NCI-H82 treated with DMSO at 0.1 percent for 48 hours (cell line): Measurements from ENCODE around the gene GPR157.
"Not testable (repeated sequence)": the region's sequence is repeated elsewhere in the genome, so short reads cannot be mapped to it uniquely, and the experiment has no call there.

Experiments
- DNase-seq: peaks from one replicate; lab custom pipeline; 2025; ENCODE audit not compliant: unreplicated experiment; lab: John Stamatoyannopoulos, UW

The GPR157 gene, protein sequence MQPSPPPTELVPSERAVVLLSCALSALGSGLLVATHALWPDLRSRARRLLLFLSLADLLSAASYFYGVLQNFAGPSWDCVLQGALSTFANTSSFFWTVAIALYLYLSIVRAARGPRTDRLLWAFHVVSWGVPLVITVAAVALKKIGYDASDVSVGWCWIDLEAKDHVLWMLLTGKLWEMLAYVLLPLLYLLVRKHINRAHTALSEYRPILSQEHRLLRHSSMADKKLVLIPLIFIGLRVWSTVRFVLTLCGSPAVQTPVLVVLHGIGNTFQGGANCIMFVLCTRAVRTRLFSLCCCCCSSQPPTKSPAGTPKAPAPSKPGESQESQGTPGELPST

DNA sequence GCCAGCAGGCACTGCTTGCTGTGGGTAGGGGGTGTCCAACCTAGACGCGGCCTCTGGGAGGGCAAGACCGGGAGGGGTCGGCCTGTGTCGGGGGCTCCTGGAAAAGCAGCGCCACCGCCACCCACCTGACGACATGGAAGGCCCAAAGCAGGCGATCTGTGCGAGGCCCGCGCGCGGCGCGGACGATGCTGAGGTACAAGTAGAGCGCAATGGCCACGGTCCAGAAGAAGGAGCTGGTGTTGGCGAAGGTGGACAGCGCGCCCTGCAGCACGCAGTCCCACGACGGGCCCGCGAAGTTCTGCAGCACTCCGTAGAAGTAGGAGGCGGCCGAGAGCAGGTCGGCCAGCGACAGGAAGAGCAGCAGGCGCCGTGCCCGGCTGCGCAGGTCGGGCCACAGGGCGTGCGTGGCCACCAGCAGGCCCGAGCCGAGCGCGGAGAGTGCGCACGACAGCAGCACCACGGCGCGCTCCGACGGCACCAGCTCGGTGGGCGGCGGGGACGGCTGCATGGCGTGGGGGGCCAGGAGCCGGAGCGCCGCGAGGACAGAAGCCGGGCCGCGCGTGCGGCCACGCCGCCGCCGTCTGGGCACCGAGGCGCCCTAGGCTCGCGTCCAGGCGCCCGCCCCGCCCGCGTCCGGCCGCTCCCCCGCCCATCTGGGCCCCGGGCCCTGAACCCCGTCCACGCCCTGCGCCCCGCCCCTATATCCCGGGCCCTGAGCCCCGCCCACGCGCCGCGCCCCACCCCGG lies at the start of gene GPR157:
GPR157 (minus strand) TSS at position 583 of the 746 bp plus-strand sequence; CDS start at position 508, 75 bp downstream.
- DNase-seq, result no peak

DNA sequence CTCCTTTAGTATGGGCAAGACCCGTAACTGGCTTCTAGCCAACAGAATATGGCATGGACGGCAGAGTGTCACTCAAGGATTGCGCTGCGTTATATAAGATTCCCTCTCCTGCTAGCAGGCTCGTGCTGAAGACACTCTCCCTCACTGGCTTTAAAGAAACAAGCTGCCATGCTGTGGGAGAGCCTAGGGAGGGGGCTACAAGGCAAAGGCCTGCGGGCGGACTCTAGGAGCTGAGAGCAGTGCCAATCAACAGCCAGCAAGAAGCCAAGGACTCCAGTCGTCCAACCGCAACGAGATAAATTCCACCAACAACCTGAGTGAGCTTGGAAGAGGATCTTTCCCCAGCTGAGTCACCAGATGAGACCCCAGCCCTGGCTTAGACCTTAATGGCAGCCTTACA lies 45.9 kb upstream of the GPR157 start:
- no peak for DNase-seq

DNA sequence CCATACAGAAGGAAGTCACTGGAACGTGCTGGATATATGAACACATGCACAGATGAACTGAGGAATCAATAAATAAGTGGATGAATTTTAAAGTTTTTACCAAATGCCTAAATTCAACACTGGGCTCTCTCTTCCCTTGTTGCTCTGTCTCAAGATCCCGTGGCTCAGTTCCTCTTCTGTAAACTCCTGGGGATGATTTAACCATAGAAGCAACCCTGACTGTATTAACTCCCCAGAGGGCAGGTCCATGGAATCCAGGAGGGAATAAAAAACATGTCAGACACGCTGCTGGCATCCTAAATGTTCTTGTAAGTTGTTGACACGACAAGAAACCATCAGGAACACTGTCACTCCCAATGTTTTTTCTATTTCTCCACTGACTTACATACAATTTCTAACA lies 45.3 kb upstream of the GPR157 start:
- DNase-seq, result no peak

DNA sequence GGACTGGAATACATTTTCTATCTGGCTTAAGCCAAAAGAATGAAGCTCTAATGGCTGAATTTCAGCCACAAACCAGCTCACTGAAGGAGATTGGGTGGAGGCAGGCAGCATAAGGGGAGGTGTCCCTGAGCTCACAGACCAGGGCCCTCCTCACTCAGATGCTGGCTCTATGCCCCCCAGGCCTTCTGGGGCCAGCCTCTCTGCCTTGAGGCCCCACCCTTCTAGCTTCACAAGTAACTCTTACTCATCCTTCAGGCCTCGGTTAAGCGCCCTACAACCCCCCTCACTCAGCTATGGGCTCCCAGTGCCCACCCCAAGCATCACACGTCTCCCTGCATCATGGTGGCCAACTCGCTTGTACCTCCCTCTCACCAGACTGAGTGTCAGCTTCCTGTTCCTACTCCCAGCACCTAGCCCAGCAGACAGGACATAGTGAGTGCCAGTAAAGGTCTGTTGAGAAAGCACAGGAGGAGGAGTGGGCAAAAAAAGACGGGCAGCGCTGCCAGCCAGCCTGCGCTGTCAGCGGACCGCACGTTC lies 40.8 kb upstream of the GPR157 start:
- DNase-seq, result no peak

DNA sequence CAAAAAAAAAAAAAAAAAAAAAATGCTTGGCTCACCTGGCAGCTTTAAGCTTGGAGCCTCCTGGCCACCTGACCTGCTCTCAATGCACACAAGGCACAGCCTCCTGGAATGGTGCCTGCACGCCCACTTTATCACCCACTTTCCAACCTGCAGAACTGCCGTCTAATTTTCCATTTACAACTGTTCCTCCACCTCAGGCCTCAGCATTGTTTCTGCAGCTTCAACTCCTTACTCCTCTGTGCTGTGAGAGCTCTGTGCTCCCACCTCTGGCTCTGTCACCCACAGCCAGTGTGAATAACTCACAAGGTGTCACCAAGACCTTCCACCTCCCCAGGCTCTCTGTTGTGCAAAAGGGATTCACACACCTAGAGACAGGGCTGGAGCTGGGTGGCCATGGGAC lies 38.7 kb upstream of the GPR157 start:
- DNase-seq, result no peak

DNA sequence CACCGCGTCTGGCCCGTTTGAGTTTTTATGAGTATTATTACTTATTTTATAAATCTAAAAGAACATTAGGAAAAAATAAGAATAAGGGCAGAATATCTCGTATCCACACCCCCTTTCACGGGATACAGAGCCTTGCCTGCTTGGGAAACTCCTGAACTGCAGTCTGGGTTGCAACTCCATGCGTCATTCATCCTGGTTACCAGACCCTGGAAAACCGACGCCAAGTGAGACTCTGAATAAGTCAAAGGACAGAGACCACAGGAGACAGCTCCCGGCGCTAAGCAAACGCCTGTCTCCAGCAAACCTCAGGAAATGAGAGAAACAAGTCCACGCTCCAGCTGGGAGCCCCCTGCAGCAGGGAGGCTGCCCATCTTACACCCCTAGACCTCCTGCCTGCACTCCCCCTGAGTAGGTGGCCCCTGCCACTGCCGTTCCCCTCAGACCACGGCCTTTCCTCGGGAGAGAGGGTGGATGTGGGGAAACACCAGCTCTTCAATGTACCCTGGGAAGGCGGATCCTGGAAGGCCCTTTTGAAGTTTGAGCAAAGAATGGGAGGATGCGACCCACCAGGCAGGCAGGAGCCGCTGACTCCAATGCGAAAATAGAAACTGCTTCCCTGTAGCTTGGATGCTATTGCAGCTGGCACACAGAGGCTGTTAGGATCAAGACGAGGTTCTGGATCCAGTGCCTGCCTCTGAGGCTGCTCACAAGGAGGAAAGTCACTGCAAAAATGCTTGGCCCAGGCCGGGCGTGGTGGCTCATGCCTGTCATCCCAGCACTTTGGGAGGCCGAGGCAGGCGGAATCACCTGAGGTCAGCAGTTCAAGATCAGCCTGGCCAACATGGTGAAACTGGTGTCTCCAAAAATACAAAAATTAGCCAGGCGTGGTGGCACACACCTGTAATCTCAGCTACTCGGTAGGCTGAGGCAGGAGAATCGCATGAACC lies 37.7 kb upstream of the GPR157 start:
- no peak for DNase-seq

DNA sequence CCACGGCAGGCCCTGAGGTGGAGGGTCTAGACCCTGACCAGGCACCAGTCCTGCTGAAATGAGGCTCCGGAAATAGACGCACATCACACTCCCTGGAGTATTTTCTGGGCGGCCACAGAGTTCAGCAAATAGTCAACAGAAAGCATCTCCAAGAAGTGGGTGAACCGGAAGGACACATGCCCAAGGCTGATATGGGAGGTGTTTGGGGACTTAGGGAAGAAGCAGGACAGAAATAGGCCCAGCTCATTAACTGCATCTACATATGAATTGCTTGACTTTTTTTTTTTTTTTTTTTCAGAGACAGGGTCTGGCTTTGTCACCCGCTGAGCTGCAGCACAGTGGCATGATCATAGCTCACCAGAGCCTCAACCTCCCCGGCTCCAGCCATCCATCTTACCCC lies 36.5 kb upstream of the GPR157 start:
- no peak for DNase-seq

DNA sequence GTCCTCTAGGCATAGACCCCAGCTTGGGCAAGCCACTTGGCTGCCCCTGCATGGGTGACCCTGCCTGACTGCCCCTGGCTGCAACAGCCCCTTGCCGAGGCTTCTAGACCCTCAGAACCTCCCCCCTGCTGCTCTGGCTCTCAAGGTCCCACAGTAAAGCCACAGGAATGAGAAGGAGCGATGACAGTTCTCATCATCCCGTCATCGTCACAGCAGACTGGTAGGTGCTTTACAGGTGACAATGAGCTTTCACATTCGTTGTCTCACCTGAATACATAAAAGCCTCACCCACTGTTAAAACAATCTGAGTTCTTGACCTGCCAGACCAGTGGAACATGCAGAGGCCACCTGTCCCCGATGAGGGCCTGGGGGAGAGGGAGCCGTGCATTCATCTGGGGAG lies 36.0 kb upstream of the GPR157 start:
- no peak for DNase-seq

DNA sequence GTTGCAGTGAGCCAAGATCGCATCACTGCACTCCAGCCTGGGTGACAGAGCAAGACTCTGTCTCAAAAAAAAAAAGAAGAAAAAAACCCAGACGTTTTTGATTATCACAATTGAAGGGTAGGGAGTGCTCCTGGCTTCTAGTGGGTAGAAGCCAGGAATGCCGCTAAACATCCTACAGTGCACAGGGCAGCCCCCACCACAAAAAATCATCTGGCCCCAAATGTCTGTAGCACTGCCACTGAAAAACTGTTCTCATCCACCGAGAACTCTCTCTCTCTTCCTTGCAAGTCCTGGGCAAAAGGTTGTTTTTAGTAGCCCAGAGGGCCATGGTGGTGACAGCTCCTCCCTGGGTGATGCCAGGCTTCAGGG lies 35.6 kb upstream of the GPR157 start:
- DNase-seq, result no peak

DNA sequence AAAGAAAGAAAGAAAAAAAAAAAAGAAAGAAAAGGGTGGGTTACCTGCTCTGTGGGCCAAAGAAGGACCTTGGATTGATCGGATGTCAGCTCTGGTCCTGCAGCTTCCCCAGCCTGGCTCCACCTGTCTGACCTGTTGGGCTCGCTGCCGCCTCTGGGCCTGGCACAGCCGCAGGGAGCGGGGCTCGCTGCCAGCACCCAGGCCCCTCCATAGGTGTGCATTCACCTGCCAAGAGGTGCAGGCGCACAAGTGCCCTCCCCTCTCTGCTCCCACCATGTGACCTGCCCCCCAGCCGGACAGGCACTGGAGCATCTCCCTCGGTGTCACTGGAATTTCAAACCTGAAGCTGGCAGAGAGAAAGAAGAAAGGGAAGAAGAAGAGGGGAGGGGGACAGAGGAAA lies 33.1 kb upstream of the GPR157 start:
- no peak for DNase-seq

DNA sequence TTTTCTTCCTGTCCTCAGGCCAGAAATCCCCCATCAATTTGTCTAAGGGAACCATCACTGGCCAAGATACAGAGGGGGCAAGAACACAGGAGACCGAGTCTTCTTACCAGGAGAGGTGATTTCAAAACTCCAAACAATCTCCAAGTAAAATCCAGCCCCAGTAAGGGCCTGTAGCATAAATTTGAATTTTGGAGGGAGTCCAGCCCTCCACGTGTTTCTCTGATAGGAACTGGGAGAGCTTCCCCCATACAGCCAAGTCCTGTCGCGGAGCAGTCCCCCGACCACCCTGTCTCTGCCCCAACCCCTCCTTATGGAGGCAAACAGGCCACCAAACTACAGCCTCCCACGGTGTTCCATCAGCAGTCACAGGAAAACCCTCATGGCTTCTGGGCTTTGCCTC lies 32.4 kb upstream of the GPR157 start:
- DNase-seq, result no peak

DNA sequence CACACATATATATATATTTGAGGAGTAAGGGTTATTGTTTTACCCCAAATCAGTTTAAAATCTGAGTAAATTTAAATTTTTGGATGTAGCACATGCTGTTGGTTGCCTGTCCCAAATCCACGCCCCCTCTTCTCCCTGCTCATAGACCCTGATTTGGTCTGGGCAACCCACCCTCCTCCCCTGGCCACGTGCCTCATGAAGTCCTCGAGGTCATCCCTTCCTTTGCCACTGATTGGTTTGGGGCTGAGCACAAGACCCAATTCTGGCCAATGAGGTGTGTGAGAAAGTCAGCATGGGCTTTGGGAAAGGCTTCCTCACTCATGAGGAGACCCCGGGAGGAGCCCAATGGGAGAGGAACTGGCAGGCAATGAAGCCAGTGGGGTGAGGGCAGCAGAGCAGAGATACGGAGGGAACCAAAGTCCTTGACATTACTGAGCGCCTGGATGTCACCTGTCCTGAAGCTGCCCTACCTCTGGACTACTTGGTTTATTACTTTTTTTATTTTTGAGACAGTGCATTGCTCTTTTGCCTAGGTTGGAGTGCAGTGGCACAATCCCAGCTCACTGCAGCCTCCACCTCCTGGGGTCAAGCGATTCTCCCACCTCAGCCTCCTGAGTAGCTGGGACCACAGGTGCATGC lies 31.3 kb upstream of the GPR157 start:
- no peak for DNase-seq

DNA sequence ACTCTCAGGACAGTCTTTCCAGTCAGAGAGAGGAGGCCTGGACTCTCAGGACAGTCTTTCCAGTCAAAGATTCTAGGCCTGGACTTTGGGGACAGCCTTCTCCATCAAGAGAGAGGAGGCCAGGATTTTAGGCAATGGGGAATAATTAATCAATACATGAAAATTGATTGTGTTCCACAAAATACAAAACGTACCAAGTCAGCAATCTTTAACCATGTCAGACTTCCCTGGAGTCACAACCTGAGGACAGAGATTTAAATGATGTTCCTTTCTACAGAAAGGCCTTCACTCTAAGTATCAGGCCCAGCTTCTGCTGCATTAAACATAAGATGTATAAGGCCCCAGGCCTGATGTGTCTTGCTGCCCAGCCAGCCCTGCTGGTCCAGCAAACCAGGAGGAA lies 27.0 kb upstream of the GPR157 start:
- DNase-seq, result no peak

DNA sequence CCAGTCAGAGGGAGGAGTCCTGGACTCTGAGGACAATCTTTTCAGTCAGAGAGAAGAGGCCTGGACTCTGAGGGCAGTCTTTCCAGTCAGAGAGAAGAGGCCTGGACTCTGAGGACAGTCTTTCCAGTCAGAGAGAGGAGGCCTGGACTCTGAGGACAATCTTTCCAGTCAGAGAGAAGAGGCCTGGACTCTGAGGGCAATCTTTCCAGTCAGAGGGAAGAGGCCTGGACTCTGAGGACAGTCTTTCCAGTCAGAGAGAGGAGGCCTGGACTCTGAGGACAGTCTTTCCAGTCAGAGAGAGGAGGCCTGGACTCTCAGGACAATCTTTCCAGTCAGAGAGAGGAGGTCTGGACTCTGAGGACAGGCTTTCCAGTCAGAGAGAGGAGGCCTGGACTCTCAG lies 26.5 kb upstream of the GPR157 start:
- not testable (repeated sequence) for DNase-seq

DNA sequence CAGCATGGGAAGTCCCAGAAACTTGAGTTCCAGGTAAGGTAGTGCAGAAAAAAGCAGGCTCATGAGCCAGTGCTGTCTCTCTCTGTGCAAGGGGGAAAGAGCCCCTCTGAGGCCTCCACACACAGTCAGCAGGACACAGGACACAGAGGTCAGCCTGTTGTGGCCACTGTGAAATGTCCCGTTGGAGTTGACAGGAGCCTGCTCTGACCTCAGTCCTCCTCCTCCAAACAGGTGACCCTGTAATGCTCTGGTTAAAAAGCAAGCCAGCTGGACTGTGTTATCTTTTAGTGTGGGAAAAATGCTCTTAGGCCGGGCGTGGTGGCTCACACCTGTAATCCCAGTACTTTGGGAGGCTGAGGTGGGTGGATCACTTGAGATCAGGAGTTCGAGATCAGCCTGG lies 24.2 kb upstream of the GPR157 start:
- DNase-seq, result no peak

DNA sequence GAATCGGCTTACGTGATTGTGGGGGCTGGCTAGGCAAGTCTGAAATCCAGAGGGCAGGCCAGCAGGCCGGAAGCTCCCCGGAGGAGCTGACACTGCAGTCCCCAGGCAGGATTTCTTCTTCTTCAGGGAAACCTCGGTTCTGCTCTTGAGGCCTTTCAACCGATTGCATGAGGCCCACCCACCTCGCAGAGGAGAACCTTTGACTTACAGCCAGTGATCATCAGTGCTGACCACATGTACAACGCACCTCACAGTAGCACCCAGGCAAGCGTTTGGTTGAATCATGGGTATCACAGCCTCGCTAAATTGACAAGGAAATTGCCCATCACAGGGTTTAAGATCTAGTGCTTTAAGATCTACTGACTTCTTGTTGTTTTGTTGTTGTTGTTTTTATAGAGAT lies 23.6 kb upstream of the GPR157 start:
- DNase-seq, result no peak

DNA sequence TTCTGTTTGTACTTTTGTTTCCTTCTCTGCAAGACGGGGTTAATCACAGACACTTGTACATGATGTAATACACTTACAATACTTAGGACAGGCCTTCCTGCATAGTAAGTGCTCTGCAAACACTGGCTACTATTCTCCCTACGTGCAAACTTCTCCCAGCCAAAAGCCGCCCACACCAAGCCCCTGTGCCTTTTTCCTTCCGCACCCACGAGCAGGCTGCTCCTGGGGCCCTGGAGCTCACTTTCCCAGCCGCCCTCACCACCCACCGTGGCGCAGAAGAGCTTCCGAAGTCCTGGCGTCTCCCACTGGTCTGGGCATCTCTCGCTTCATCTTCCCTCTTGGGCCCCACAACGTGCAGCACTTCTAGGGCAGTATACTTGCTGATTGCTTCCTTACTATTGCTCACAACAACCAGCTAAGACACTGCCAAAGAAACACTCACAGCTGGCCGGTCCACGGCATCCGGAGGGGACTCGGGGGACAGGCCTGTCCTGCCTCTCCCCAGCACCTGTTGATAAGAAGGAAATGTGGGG lies 22.5 kb upstream of the GPR157 start:
- no peak for DNase-seq

DNA sequence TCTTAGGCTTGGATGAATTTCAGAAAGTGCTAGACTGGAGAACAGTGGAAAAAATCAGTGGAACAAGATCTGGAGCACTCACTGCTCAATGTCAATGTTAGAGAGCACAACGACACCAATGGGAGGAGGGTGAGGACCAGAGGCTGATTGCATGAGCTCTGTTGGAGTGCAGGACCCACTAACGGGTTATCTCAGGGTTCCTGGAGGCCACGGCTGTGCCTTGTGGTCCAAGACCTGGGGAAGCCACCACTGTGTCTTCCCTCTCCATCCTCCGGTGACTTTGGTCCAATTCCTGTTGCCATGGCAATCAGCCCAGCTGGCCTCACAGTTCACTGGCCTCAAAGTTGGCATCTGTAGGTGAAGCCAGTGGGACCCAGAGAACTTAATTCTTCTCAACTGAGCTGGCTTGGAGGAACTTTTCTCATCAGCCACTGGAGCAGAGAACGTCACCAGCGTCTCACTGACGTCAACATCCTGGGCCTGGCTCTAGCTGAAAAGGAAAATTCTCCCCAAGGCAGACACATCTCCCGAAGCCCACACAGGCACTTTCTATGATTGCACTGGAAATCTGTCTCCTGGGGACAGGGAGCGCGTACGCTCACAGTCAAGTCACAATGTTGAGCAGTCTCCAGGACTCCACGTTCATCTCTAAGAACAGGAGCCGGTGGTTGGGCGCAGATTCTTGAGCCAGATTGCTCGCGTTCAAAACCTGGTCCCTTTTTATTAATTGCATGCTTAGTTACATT lies 21.9 kb upstream of the GPR157 start:
- DNase-seq, result no peak

DNA sequence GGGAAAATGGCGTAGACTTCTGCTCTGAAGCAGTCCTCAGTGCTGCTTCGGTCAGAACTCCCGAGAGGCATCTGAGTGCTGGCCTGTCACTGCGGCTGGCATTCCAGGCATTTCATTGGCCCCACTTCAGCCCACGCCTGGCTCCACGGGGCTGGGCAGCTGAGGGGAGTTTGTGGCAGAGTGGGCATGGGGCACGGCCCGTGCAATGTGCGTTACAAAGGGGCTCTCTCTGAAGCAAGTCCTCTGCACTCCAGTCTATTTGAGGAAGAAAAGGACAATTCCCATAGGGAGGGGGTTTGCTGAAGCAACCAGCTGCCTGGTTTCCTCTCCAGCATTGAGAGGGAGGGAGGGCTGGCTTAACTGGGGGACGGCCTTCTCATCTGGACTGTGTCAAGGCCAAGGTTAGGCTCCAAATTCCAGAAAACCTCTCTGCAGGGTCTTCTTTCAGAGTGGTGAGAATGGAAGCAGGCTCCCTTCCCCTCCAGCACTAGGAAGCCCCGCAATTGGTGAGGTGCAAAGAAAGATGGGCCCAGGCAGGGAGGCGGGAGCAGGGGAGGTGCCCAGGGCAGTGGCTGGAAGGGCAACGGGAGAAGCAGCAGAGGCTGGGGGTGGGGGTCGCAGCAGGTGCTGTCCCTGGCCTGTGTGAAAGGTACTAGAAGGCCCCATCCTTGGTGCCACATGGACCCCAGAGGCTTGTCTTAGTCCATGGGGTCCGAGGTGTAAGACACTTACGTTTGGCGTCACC lies 21.1 kb upstream of the GPR157 start:
- no peak for DNase-seq
